HG03159 (cell line): Measurements from ENCODE around the gene ZNF677.
A peak's percentile ranks its signal among the peaks of the same experiment; 100 is the strongest.
"Not testable (repeated sequence)": the region's sequence is repeated elsewhere in the genome, so short reads cannot be mapped to it uniquely, and the experiment has no call there.

Experiments
- ATAC-seq: cut with Tn5 transposase; IDR thresholded peaks from one replicate; pipeline ENCODE4 v1.9.1; 2021; ENCODE audit warnings: mild to moderate bottlenecking, moderate library complexity; ENCODE audit not compliant: unreplicated experiment

The ZNF677 gene

GRCh38 chr19:53254411-53255341 lies at the start of gene ZNF677:
Gene ZNF677, minus strand, starts transcription at chr19:53254873. Its CDS starts 3,323 bp downstream, at chr19:53251550.
- ATAC-seq, result peak; percentile 60

GRCh38 chr19:53301341-53301740 lies 46.7 kb upstream of the ZNF677 start:
- not testable (repeated sequence) for ATAC-seq

GRCh38 chr19:53294786-53295441 lies 40.2 kb upstream of the ZNF677 start:
- ATAC-seq, result no peak

GRCh38 chr19:53290758-53291549 lies 36.3 kb upstream of the ZNF677 start:
- no peak for ATAC-seq

DNA sequence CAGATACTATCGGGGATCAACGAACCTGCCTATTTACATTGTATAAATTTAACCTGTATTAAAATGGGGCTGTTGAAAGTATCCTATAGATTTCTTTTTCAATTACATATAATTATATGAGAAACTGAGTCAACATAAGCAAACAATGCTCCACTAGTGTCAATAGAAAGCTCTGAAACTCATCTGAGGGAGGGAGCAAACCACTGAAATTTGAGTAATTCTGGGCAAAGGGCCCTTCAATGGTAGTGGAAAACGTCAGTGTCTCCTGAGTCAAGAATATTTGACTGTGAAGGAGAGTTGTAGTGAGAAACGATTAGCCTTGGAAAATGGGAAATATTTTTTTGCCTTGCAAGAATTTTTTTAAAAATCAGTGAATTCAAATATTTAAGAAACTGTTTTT lies 30.4 kb upstream of the ZNF677 start:
- ATAC-seq, result no peak

DNA sequence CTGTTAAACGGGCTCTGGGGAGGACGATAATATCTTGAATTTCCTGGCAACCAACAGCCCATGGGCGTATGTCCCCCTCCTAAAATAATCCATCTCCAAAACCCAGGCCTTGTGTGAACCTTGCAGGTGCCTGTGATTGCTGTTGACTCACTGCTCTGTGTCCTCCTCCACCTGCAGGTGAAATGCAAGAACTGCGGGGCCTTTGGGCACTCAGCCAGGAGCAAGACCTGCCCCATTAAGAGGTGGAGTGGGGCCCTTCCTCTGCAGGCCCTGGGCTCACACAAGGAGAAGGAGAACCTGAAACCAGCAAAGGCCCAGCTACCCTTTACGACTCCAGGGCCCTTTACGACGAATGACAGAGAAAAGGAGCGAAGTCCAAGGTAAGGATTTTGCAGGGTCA lies 27.3 kb upstream of the ZNF677 start:
- not testable (repeated sequence) for ATAC-seq

- no peak for ATAC-seq
Observed at GRCh38 chr19:53275480-53275879, 20.8 kb upstream of the ZNF677 start.

DNA sequence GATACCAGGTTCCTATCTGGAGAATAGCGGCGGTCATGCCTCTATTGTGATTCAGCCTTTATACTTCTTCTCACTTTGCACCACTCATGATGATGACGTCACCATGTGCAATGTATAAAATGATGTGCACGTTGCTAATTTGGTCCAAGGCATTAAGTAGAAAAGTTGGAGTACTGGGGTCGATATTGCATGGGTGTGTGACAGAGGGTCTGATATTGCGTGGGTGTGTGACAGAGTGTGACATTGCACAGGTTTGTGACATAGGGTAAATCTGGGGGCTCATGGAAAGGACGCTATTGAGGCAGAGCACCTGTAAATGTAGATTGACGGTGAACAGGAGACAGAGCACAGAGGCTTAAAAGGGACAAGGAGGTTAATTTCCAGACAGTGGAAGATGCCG lies 17.4 kb upstream of the ZNF677 start:
- ATAC-seq, result no peak

DNA sequence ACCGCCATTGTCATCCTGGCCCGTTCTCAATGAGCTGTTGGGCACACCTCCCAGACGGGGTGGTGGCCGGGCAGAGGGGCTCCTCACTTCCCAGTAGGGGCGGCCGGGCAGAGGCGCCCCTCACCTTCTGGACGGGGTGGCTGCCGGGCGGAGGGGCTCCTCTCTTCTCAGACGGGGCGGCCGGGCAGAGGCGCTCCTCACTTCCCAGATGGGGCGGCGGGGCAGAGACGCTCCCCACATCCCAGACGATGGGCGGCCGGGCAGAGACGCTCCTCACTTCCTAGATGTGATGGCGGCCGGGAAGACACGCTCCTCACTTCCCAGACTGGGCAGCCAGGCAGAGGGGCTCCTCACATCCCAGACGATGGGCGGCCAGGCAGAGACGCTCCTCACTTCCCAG lies 15.2 kb upstream of the ZNF677 start:
- not testable (repeated sequence) for ATAC-seq

DNA sequence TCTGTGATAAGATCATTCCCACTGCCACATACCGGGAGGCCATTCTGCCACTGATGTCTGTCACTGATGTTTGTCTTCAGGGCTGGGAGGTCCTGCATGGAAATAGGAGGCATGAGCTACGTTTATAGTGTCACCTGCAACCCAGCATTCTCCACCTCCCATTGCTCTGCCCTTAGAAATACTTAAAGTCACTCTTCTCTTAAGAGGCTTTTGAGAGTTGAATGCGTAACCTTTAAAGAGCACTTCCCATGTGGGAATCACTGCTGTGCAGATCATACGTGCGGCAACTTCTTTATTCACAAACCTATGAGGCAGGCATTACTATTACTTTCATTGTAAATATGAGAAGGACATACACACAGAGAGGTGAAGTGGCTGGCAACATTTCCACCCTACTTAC lies 12.9 kb upstream of the ZNF677 start, which contains the start of gene VN1R4:
Gene VN1R4, minus strand, starts transcription at position 101 of the 400 bp plus-strand sequence. Its CDS starts 58 bp downstream, at position 43.
- ATAC-seq, result not testable (repeated sequence)

DNA sequence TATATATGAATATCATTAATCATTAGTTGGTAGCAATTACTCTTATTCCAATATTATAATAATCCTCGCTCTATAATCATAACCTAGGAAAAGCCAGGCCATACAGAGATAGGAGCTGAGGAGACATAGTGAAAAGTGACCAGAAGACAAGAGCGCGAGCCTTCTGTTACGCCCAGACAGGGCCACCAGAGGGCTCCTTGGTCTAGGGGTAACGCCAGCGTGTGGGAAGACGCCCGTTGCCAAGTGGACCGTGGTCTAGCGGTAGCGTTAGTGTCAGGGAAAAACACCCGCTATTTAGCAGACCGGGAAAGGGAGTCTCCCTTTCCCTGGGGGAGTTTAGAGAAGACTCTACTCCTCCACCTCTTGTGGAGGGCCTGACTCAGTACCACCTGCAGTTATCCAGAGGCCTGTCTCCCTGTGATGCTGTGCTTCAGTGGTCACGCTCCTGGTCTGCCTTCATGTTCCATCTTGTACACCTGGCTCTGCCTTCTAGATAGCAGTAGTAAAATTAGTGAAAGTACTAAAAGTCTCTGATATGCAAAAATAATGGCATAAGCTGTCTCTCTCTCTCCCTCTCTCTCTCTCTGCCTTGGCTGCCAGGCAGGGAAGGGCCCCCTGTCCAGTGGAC lies 3.2 kb upstream of the ZNF677 start, which contains the start of gene VN1R2:
Gene VN1R2, plus strand, starts transcription at position 578 of the 628 bp plus-strand sequence. CDS start 84 bp downstream, outside the sequence.
- ATAC-seq, result not testable (repeated sequence)

- peak; percentile 68 for ATAC-seq
Observed at GRCh38 chr19:53246498-53246897, 8.2 kb downstream of the ZNF677 start.

GRCh38 chr19:53237114-53237777 lies 17.4 kb downstream of the ZNF677 start:
- no peak for ATAC-seq

DNA sequence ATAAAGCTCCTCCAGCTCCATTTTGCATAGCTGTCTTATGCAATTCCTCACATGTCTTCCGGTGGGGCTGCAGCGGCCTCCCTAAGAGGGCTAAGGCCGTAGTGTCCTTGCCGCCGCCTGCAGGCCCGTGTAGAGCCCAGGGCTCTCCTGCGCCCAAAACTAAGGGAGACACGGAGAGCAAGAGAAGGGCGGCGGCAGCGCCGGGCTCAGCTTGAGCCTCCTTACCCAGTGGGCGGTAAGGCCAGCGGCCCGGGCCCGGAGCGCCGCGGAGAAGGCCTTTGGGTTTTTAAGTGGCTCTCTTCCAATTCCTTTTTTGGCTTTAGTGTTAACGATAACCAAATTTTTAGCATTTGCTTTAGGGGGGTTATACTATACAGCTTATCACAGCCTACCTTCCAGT lies 30.1 kb downstream of the ZNF677 start:
- no peak for ATAC-seq

GRCh38 chr19:53222716-53223115 lies 32.0 kb downstream of the ZNF677 start:
- not testable (repeated sequence) for ATAC-seq

GRCh38 chr19:53212703-53213320 lies 41.9 kb downstream of the ZNF677 start:
- no peak for ATAC-seq

DNA sequence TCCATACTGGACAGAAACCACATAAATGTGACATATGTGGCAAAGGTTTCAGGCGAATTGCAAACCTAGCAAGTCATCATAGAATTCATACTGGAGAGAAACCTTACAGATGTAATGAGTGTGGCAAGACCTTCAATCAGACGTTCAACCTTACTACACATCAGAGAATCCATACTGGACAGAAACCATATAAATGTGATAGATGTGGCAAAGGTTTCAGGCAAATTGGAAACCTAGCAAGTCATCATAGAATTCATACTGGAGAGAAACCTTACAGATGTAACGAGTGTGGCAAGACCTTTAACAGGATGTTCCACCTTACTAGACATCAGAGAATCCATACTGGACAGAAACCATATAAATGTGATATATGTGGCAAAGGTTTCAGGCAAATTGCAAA lies 43.1 kb downstream of the ZNF677 start:
- ATAC-seq, result not testable (repeated sequence)

GRCh38 chr19:53196777-53197396 lies 57.8 kb downstream of the ZNF677 start:
- peak; percentile 47 for ATAC-seq
